ENCODE measurements around the gene FXN. TPM values are rescaled to one million over a fixed set of nuclear protein-coding genes. Genes with fewer than 3 reads are reported as not detected.

The FXN gene
- total and polyA plus RNA-seq, 10 donors = 11.1 to 25.3 (median 15.8) TPM

- intact Hi-C loops (cut with DNase I; ENCODE audit: low total_unique reads) = no loop called here
- Histone ChIP-seq H3K27me3 (replicated peaks in 1 of 7) (no peaks in the 10 kb centered on the region), H3K4me3 (no peak overlapping the region), H3K36me3 (no peaks in the 10 kb centered on the region), H3K9me3 (no peaks in the 10 kb centered on the region), H3K27ac (no peak overlapping the region), H3K4me1 (peaks cover 0 to 8% (median 2%) of the 10 kb centered on the region in 6 donors)
- no peak for DNase-seq
- WGBS, 5 donors = 93 to 98% (median 95%) methylated on average over 8 of the region's 8 CpGs
- TF ChIP-seq CTCF (IDR thresholded peaks at IDR 0.05 in 8 of 11, conservative IDR thresholded peaks at IDR 0.05 in 3 of 11) (no peak), POLR2AphosphoS5 (IDR thresholded peaks at IDR 0.05) (no peak), POLR2A (IDR thresholded peaks at IDR 0.05) (no peak)
These were observed 109.7 kb downstream of the FXN start for GRCh38 chr9:69145144-69145715.

GRCh38 chr9:69147041-69147834 is 111.7 kb downstream of the FXN start:
- H3K27me3 ChIP-seq (replicated peaks in 1 of 7) = no peaks in the 10 kb centered on the region
- no peak overlapping the region for H3K4me3 ChIP-seq
- peaks cover 0 to 5% (median 1%) of the 10 kb centered on the region in 6 donors for H3K4me1 ChIP-seq
- no peak overlapping the region for H3K27ac ChIP-seq
- intact Hi-C loops (cut with DNase I; ENCODE audit: low total_unique reads) = no loop called here
- DNase-seq = no peak
- TF ChIP-seq POLR2AphosphoS5 (IDR thresholded peaks at IDR 0.05) = no peak
- TF ChIP-seq CTCF (IDR thresholded peaks at IDR 0.05 in 8 of 11, conservative IDR thresholded peaks at IDR 0.05 in 3 of 11) = no peak
- no peak for TF ChIP-seq POLR2A (IDR thresholded peaks at IDR 0.05)
- no peaks in the 10 kb centered on the region for H3K9me3 ChIP-seq
- 90 to 97% (median 93%) methylated on average over 11 of the region's 11 CpGs for WGBS, 5 donors
- H3K36me3 ChIP-seq = no peaks in the 10 kb centered on the region

- no peaks in the 10 kb centered on the region for H3K36me3 ChIP-seq
- WGBS, 5 donors = 28 to 39% (median 33%) methylated on average over 7 of the region's 7 CpGs
- no peak overlapping the region for H3K4me3 ChIP-seq
- no peak for TF ChIP-seq POLR2AphosphoS5 (IDR thresholded peaks at IDR 0.05)
- TF ChIP-seq CTCF (IDR thresholded peaks at IDR 0.05 in 8 of 11, conservative IDR thresholded peaks at IDR 0.05 in 3 of 11) = no peak
- TF ChIP-seq POLR2A (IDR thresholded peaks at IDR 0.05) = no peak
- peak overlapping the region in 1 of 8 donors; percentile 20 for H3K27ac ChIP-seq
- H3K4me1 ChIP-seq = no peaks in the 10 kb centered on the region
- no peaks in the 10 kb centered on the region for H3K27me3 ChIP-seq (replicated peaks in 1 of 7)
- H3K9me3 ChIP-seq = no peaks in the 10 kb centered on the region
- intact Hi-C loops (cut with DNase I; ENCODE audit: low total_unique reads) = no loop called here
- DNase-seq = no peak
These were observed 113.8 kb downstream of the FXN start for GRCh38 chr9:69149321-69149807.

Small RNAs within 50 kb of the gene (small RNA-seq; reads per million reads assigned to genes)
- 0 reads per million in 4 donors for gene AL162730.1

Other genes starting within 250 kb of the FXN start
- gene PRKACG, start 21.6 kb upstream of the FXN start, total RNA-seq = not detected
- not detected for gene PRKACG, start 21.6 kb upstream of the FXN start, polyA plus RNA-seq
- 10 to 100 TPM; 11.3 to 20.5 (median 16.1) TPM for gene TJP2, start 138.5 kb downstream of the FXN start, total RNA-seq
- 1 to 10 TPM; 2.9 to 5.6 (median 5.2) TPM for gene TJP2, start 138.5 kb downstream of the FXN start, polyA plus RNA-seq